ENCODE results near the gene TNFRSF12A. TPM values are rescaled to one million over a fixed set of nuclear protein-coding genes. Genes with fewer than 3 reads are reported as not detected.
A peak's percentile ranks its signal among the peaks of the same experiment; 100 is the strongest.

The TNFRSF12A gene
- total and polyA plus RNA-seq, 2 of the 13 experiments (the other 11 are each of a cell fraction or from before 2014, with no cell fraction given): 61.9 to 66.0 TPM

DNA sequence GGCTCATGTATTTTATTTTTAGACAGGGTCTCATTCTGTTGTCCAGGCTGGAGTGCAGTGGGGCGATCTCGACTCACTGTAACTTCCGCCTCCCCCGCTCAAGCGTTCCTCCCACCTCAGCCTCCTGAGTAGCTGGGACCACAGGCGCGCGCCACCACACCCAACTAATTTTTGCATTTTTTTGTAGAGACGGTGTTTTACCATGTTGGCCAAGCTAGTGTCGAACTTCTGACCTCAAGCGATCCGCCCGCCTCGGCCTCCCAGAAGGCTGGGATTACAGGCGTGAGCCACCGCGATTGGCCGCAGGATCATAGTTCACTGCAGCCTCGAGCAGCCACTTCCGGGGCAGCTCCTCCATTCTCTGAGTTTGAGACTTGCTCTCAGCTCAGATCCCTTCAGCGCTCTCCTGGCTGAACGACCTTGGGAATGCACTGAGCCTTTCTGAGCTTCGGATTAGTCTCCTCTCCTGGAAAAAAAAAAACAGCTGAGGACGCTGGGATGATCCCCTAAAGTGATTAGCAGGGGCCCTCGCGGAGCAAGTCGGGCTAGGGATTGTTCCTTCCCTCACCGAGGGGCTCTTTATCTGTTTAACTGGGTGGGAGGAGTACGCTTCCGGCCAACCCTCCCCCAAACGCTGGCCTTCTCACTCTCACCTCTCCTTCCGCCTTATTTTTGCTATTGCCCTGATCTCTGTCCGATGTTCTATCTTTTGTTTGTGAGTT, 38.8 kb upstream of the TNFRSF12A start (continued):
- TF ChIP-seq FUBP1 (CRISPR knock-in tag; IDR thresholded peaks at IDR 0.05; ENCODE audit: borderline replicate concordance): no peak
- no peak for TF ChIP-seq USF2 (IDR thresholded peaks at IDR 0.05; ENCODE audit: low read depth, low read length)
- TF ChIP-seq USF2 (CRISPR knock-in tag; IDR thresholded peaks at IDR 0.05; ENCODE audit: borderline replicate concordance): no peak
- TF ChIP-seq GTF2F1 (IDR thresholded peaks at IDR 0.05; ENCODE audit: low read length): no peak
- TF ChIP-seq PAXIP1 (CRISPR knock-in tag; conservative IDR thresholded peaks at IDR 0.05): peak; percentile 48
- 0 out of 2 replicates have a peak, but pooled peaks have one; percentile 37 for TF ChIP-seq ZNF7 (CRISPR knock-in tag; IDR thresholded peaks at IDR 0.05)
- TF ChIP-seq, protein P1, sequence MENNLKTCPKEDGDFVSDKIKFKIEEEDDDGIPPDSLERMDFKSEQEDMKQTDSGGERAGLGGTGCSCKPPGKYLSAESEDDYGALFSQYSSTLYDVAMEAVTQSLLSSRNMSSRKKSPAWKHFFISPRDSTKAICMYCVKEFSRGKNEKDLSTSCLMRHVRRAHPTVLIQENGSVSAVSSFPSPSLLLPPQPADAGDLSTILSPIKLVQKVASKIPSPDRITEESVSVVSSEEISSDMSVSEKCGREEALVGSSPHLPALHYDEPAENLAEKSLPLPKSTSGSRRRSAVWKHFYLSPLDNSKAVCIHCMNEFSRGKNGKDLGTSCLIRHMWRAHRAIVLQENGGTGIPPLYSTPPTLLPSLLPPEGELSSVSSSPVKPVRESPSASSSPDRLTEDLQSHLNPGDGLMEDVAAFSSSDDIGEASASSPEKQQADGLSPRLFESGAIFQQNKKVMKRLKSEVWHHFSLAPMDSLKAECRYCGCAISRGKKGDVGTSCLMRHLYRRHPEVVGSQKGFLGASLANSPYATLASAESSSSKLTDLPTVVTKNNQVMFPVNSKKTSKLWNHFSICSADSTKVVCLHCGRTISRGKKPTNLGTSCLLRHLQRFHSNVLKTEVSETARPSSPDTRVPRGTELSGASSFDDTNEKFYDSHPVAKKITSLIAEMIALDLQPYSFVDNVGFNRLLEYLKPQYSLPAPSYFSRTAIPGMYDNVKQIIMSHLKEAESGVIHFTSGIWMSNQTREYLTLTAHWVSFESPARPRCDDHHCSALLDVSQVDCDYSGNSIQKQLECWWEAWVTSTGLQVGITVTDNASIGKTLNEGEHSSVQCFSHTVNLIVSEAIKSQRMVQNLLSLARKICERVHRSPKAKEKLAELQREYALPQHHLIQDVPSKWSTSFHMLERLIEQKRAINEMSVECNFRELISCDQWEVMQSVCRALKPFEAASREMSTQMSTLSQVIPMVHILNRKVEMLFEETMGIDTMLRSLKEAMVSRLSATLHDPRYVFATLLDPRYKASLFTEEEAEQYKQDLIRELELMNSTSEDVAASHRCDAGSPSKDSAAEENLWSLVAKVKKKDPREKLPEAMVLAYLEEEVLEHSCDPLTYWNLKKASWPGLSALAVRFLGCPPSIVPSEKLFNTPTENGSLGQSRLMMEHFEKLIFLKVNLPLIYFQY (CRISPR knock-in tag; IDR thresholded peaks at IDR 0.05; ENCODE audit: borderline replicate concordance): no peak; the same call in none of the 2 replicates
- 0 out of 2 replicates have a peak, but pooled peaks have one; percentile 70 for TF ChIP-seq ZNF20 (CRISPR knock-in tag; IDR thresholded peaks at IDR 0.05)
- no peak for TF ChIP-seq SETDB1 (CRISPR knock-in tag; IDR thresholded peaks at IDR 0.05; ENCODE audit: borderline replicate concordance)
- peak; percentile 60; the same call in 1 of the 2 replicates for TF ChIP-seq HOXA3 (CRISPR knock-in tag; IDR thresholded peaks at IDR 0.05)
- TF ChIP-seq ZBTB3 (CRISPR knock-in tag; IDR thresholded peaks at IDR 0.05; ENCODE audit: borderline replicate concordance, low read depth): peak; percentile 52; the same call in 1 of the 2 replicates
- no peak; the same call in none of the 2 replicates for TF ChIP-seq ZNF605 (CRISPR knock-in tag; IDR thresholded peaks at IDR 0.05)
- TF ChIP-seq ZNF788 (CRISPR knock-in tag; IDR thresholded peaks at IDR 0.05; ENCODE audit: borderline replicate concordance): 0 out of 2 replicates have a peak, but pooled peaks have one; percentile 44

All from HepG2 (cell line).